UCSD-AML1 (cell line): ENCODE data around the gene EHBP1L1.
"Not testable (repeated sequence)": the region's sequence is repeated elsewhere in the genome, so short reads cannot be mapped to it uniquely, and the experiment has no call there.

Experiments used
- DNase-seq: peaks from one replicate; lab custom pipeline; 2025; ENCODE audit not compliant: unreplicated experiment; lab: John Stamatoyannopoulos, UW

The EHBP1L1 gene

DNA sequence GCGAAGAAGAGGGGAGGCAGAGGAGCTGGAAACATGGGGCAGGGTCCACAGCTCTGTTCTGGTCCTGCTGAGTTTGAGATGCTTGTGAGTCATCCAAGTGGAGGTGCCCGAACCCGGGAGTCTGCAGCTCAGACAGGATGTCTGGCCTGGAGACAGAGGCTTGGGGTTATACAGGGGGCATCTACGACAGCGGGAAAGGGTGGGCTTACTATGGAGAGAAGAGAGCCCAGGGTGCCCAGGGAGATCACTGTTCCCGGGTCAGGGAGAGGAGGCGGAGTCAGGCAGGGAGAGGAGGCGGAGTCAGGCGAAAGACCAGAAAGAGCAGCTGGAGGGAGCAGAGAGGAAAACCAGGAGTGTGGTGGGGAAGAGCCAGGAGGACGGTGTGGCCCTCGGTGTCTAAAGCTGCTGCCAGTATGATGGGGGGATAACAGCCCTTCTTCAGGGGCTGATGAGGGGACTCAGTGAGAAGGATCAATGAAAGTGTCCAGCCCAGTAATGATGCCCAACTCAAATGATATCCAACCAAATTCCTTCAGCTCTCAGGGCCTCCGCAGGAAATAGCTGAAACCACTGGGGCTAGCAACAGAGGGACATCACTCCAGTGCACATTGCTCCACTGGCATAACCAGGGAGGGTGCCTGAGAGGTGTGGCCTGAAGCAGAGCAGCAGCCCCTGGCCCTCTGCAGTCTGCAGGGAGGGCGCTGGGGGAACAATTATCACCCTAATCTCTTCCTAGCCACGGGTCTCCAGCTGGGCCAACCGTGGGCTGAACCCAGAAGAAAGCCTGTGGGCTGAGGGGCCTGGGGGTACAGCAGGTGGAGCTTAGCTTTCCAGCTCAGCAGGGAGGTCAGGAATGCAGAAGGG, 15.1 kb upstream of the EHBP1L1 start:
- DNase-seq: no peak

- DNase-seq: no peak
These were observed 13.8 kb upstream of the EHBP1L1 start for GRCh38 chr11:65562020-65562419.

GRCh38 chr11:65562788-65563187, 13.1 kb upstream of the EHBP1L1 start:
- no peak for DNase-seq

- DNase-seq: no peak
These were observed 12.3 kb upstream of the EHBP1L1 start for GRCh38 chr11:65563601-65564000.

DNA sequence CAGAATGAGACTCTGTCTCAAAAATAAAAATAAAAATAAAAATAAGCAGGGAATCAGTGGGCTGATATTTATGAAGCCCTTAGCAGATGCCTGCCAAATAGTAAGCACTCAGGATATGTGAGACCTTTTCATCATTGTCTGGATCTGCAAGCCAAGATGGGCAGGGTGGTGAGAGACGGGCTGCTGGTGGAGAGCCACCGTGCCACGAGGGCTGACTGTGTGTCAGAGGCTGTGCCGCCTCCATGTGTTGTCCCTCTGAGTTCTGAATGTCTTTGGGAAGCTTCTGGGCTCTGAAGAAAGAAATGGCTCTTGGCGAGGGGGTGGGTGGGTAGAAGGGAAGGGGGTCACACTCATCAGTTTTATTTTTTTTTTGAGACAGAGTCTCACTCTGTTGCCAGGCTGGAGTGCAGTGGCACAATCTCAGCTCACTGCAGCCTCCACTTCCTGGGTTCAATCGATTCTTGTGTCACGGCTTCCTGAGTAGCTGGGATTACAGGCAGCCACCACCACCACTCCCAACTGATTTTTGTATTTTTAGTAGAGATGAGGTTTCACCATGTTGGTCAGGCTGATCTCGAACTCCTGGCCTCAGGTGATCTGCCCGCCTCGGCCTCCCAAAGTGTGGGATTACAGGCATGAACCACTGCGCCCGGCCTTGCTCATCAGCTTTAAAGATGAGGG, 10.8 kb upstream of the EHBP1L1 start:
- not testable (repeated sequence) for DNase-seq

DNA sequence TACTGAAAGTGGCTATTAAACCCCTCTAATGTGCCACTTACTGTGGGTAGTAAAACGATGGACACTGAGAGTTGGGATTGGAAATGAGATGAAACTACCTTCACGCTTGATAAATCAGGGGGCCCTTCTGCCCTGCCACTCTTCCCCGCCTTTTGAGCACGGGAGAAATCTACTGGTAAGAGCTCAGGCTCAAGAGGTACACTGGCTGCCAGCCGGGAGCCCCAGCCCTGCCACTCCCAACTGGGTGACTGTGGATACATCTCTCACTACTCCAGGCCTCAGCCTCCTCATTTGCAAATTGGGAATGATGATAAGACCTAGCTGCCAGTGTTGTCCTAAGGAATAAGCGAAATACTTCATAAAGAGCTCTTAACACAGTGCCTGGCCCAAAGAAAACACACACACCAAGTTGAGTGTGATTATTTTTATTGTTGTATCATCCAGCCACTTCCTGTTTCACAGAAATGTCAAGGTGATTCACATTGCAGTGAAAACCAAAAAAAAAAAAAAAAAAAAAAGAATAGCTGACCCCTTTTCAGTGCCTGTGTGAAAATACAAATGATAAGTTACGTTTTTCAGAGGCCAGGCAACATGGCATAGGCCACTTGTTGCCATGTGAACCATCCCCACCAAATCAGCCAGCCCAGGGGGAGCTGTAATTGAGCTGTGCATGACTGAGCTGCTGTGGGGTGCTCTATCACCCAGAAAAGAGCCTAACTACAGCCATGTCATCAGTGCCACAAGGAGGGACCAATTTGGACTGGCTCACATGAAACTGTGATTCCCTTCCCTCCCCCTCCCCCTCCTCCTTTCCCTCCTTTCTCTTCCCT, 10.0 kb upstream of the EHBP1L1 start:
- DNase-seq: no peak

- DNase-seq: no peak
These were observed 6.5 kb upstream of the EHBP1L1 start for GRCh38 chr11:65569164-65569972.

GRCh38 chr11:65569973-65570918, 5.6 kb upstream of the EHBP1L1 start, which contains the start of gene ZNRD2:
Gene ZNRD2 (plus strand): TSS chr11:65570477. CDS start chr11:65570492, 15 bp downstream.
- peak; percentile 99 for DNase-seq

DNA sequence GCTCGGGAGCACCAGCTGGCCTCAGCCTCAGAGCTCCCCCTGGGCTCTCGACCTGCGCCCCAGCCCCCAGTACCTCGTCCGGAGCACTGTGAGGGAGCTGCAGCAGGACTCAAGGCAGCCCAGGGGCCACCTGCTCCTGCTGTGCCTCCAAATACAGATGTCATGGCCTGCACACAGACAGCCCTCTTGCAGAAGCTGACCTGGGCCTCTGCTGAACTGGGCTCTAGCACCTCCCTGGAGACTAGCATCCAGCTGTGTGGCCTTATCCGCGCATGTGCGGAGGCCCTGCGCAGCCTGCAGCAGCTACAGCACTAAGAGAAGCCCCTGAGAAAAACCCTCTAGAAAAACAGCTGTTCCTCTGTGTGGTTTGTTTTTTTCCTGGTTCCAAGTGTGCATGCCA, 4.4 kb upstream of the EHBP1L1 start:
- no peak for DNase-seq

DNA sequence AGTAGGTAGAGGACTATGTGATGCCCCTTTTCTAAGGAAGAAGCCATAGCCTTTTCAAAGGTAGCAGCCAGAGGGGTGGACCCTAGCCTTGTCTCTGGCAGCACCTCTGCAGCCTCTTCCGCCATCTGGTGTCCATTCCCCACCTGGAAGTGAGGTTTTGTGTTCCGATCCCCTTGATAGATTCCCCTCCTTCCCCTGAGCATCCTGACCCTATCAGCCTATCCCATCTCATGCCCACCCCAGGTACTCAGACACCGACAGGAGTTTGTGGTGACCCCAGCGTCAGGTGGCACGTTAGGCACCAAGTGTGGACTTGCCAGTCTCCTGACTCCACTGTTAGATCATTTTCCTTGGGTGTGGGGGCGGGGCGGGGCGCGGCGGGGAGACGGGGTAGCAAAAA, 3.9 kb upstream of the EHBP1L1 start:
- DNase-seq: peak; percentile 61

- peak; percentile 88 for DNase-seq
These were observed 3.3 kb upstream of the EHBP1L1 start, which contains the start of gene FAM89B for GRCh38 chr11:65572356-65573051. Gene FAM89B (plus strand): TSS chr11:65572538. CDS start chr11:65572670, 132 bp downstream.

- no peak for DNase-seq
These were observed 2.3 kb upstream of the EHBP1L1 start for GRCh38 chr11:65573391-65574079.

- DNase-seq: peak; percentile 99
These were observed 1.6 kb upstream of the EHBP1L1 start for GRCh38 chr11:65574109-65574810.

DNA sequence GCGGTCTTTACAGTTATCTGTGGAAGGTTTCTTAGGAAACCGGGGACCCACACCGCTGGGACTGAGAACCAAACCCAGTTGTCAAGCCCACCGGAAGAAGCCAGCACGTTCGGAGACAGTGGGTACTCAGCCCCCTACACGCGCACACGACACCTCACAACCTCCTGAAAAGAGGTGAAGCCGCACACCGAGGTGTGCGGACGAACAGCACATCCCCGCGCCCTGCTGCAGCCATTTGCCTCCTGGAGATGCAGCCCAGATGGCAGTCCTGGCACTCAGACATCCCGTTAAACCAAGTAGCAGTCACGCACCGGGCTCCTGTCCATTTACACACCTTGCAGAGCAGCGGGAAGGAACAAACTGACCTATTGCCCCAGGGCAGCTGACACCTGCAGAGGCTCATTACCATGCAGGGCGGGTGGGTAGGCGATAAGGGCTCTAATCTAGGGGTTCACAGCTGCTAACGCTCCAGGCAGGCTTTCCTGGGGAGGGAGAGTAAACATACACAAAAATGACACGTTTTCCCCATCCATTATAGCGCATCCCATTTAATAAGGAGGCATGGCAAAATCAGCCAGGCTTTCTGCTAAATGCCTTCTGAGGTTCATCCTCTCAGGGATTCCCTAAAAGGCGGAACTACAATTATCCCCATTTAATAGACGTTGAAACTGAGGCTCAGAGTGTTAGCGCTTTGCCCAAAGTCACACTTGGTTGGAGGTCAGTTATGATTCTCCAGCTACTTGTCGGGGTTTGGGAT, 864 bp upstream of the EHBP1L1 start:
- DNase-seq: no peak

DNA sequence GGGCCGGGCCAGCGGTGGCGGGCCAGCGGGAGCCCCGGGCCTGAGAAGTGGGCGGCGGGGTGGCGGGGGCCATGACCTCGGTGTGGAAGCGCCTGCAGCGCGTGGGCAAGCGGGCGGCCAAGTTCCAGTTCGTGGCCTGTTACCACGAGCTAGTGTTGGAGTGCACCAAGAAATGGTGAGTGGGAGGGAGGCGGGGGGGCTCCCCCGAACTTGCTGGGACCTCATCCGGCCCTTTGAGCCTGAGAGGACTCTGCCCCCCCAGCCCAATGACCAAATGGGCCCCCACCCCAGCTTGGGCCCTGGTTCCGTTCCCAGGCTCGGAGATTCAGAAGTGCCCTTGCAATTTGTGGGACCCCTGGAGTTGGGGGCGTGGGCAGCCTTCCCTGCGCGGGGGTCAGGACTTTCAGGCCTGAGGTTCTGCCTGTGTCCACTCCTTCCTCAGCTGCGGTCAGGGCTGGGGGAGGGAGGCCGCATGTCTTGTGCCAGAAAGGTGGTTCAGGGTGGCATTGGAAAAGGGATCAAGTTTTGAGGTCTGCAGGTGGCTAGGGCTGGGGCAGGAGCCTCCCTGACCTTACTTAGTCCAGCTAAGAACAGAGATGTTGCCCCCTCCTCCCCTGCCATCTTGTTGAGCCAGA, 496 bp downstream of the EHBP1L1 start:
- DNase-seq: no peak
